Smooth muscle cell of the brain vasculature (primary cell): ENCODE measurements around the gene FABP6.

Experiments
- DNase-seq: peaks from one replicate; pipeline ENCODE4 v3.0.0-alpha.2; 2012; ENCODE audit warnings: low read depth, low spot score

FABP6 gene

DNA sequence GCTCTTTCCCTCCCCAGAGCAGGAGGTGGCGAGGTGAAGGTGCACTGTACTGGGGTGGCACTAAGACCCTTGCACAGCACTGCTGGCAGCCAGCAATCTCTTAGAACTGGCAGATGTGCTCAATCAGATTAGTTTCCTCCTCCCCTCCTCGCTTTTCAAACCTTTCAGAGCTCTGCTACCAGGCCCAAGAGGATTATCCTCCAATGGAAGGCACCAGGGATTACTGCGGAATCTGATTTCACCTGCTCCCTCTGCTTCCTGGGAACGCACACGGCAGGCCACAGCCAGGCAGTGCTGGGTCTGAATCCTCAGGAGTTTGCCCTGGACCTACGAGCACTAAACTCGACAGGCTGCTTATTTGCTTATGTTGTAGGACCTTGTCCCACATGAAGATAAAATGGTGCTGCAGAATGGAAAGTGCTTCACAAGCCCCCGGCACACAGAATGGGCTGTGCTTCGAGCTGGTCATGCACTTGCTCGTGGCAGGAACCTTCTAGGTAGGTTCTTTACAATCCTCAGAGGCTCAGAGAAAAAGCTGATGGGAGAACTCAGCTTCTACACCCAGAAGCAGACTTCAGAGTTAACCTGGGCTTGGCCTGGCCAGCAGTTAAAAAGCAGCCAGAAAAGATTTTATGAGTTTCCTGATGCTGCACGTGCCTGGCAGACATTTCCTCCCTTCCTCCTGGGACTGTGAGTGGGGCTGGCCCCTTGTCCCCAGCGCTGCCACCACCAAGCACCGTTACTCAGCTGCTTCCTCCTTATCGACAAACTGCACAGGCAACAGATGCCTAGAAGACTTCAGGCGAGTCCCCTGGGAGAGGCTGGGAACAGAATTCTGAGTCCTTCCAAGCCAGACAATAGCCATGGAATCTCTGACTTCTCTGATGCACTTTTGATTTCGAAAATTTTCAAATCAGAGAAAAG is 33.1 kb downstream of the FABP6 start:
- DNase-seq = no peak

DNA sequence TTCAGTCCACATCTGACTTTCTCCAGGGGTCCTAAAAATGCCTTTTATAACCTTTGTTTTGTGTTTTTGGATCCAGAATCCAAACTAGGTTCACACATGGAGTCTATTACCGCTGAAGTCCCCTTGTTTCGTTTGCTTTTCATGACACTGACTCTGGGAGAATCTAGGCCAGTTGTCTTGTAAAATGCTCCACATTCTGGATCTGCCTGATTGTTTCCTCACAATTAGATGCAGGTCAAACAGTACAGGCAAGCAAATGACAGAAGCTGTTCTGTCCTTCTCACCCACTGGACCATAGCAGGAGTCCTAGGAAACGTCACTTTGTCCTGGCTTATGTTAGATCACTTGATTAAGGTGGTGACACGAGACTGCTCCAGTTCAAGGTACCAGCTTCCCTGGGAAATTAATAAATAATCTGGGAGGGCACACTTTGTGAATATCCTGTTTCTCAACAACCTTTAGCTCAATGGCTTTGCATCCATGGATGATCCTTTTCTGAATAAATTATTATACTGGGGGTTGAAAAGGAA is 34.1 kb downstream of the FABP6 start:
- no peak for DNase-seq

DNA sequence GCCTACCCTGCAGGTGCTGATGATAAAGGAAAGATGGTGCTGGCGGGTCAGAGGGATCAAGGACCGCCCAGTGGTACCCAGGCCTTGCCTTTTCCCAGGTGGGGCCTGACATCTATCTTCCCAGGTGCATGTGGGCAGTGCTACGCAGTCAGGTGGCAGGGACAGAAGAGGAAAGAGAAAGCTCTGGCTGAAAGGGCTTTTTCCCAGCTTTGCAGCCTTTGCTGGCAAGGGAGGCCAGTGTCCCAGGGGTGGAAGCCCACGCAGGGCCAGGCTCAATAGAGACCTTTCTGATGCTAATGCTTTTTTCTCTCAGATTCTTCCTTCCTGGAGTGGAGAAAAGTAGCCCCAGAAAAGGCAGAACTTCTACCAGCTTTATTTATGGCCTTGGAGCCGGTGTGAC is 36.7 kb downstream of the FABP6 start:
- DNase-seq = no peak

DNA sequence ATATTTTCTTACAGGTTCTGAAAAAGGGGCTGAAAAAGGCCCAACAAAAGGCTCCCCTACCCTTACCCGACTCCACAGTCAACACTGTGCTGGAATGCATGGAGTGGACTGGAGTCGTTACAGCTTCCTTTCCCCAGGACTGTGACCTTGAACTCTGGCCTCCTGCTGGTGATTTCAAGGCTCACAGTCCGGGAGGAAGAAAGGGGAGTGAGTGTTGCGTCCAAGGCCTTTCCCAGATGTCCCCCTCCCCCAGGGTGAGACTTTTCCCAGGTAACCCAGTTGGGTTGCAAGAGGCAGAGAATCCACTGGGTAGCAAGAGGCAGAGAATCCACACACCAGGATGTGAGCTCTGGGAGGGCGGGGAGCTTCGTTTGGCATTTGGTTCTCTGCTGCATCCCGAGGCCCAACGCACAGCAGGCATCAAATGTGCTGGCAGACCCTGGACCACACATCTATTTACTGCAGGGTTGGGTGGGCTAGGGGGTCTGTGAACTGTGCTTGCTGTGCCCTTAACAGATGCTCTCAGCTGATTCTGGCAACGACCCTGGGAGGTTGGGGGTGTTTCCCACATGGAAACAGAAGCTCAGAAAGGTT is 37.5 kb downstream of the FABP6 start:
- no peak for DNase-seq

DNA sequence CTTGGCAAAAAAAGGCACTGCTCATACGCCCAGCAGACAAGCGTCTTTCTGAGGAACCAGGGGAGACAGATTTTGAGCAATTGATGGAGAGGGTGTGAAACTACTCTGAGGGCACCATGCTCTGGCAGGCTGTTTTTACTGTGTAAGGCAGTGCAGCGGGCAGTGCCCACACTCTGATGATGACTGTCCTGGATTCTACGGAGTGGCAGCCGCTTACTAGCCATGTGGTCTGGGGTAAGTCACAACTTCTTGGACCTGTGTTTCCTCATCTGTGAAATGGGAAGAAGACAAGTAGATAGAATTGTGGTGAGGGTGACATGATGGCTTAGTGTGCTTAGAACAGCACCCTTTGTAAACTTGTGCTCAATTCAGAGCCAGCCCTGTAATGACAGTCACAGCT is 38.8 kb downstream of the FABP6 start:
- DNase-seq = no peak

DNA sequence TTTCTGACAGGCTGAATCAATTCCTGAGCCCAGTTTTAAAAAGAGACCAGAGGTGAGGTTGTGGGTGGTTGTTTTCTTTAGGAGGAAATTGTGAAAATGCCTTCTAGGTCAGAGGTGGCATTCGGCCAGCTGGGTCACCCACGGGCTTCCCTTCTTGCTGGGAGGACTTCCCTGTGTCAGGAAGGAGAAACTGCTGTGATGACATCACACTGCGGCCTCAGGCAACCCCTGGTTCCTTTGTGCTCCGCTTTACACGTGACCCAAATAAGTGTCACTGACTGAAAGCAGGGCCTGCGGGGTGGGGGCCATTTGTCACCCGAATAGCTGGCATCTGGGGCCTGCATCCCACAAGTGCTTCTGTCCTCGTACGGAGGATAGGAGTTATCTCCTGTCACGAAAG is 39.7 kb downstream of the FABP6 start:
- DNase-seq = peak; percentile 26

DNA sequence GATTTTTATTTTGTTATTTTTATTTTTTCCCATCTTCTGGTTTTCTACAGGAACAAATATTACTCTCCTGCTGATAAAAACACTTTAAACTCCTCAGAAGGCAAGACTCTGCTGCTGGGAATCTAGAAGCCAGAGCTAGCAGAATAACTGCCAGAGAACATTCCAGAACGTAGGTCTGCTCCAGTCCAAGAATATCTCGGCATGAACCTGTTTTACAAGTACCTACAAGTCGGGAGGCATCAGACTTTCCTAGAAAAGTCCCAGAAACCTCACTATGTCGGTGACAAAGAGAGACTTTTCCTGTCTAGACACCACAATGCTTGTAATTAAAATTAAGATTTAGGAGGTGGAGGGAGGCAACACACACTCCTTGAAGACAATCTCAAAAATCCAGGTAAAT is 41.4 kb downstream of the FABP6 start:
- no peak for DNase-seq

DNA sequence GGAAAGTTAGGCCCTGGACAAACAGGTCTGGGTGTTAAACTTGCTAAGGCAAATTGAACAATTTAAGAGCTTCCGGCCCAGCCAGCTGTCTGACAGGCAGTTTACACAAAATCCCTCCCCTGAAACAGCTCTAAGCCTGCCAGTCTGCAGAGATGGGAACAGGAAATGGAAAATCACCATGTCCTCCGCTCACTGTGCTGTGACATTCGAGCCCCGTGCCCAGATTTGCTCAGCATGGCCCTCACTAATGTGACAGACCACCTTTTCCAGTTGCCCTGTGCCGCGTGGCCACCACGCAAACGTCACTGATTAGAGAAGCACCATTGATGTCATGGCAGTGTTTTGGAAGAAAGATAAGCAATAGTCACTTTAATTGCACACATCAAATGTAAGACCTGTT is 42.1 kb downstream of the FABP6 start:
- no peak for DNase-seq

DNA sequence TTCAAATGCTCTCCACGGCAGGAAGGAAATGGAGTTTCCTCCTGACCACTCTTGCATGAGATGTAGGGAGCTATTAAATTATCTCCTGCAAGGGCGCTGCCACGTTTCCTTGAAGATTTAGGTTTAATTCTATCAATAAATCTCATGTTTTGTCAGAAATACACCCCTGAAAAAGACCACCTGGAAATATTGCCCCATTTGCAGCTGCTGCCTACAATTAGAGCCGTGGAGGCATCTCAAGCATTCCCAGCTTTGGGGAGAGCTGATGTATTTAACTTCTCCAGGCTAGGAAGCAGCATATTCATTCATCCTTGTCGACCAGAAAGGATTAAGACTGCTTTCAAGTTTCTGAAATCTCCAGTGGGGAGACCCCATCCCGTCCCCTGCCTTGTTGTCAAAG is 42.5 kb downstream of the FABP6 start:
- DNase-seq = no peak

DNA sequence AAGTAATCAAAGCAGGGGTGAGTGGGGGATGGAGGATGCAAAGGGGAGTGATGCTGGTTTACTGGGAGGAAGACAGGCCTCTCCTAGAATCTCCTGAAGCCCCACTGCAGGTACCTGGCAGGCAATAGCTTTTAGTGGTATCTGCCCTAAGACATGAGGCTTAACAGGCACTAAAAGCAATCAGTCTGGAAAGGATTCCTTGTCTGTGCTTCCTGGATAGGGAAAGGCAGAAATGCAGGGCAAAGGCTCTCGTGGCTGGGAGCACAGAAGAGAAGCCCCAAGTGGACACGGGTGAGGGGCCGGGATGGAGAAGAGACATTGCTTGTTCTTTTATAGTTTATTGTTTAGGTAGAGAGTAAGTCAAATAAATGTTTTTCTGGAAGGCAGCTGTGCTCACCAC is 43.0 kb downstream of the FABP6 start:
- DNase-seq = no peak

DNA sequence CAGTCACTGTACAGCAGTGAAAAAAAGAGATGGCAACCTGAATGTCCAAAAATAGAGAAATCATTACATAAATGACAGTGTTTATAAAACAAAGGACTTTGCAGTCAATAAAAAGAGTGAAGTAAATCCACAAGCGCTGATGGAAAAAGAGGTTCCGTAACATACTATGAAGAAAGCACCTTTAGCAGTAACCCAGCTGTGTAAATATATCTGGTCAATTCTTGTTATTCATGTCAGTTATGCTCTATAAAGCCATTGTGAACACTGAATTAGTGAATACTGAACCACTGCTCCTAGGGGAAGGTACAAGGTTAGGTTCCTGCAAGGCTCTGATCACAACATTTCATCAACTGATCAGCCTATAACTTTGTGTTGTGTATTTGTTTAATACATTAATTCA is 43.6 kb downstream of the FABP6 start:
- no peak for DNase-seq

DNA sequence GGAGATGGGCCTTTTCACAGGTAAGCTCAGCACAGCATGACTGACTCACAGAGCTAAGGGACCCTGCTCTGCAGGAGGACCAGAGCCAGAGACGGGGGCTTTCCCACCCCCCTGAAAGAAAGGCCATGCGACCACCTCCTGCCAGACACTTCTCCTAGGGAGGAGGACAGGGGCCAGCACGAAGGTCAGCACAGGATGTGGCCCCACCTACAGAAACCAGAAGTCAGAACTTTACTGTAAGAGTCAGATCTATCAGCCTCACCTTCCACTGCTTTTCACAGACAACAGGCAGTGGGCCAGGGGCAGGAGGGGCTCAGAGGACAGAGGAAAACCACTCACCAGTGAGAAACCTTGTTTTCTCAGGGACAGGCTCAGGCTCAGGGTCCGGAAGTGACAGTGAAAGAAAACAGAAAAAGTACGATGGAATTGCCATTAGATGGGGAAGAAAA is 45.2 kb downstream of the FABP6 start:
- no peak for DNase-seq

DNA sequence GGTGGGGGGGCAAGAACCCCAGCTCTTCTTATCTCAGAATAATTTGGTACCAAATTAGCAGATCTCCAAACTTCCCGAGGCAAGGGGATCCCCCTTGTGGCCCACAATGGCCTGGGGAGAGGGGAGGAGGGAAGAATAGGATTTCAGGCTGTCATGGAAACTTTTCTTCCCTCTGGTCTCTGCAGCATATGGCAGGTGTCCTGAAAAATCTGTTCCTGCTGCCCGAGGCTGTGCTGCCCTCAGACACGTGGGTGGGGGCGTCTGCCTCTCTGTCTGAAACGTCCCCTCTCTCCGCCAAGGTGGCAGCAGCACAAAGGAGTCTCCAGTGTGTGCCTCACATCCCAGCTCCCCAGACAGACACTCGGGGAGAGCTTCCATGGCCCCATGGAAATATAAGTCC is 49.0 kb downstream of the FABP6 start:
- no peak for DNase-seq

DNA sequence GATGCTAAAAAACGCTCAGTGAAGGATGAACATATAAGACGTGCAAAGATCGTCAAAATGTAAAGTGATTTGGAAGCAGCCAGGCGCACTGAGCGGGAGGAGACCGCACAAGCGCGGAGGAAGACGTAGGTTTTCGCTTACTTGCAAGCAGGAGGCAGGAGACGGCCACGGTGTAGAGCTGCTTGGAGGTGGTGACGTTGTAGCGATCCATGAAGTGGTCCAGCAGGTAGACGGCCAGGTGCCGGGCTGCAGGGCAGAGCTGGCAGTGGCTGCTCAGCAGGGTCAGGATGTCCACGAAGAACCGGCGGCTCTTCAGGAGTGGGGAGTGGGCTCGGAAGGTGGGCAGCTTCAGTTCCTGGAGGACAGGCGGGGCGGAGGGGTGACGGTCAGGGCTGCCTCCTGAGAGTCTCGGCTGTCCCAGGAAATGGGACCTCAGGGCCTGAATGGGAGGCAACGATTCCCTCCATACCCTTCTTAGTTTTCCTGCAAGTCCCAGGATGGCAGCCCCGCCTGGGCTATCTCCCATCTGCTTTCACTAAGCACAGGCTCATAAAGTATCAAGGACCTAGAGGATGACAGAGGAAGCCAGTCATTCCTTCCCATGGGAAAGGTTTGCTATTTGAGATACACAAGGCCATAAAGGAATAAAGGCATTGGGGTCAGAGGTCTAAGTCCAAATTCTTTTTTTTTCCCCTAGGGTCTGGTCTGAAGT is 51.2 kb downstream of the FABP6 start:
- no peak for DNase-seq

DNA sequence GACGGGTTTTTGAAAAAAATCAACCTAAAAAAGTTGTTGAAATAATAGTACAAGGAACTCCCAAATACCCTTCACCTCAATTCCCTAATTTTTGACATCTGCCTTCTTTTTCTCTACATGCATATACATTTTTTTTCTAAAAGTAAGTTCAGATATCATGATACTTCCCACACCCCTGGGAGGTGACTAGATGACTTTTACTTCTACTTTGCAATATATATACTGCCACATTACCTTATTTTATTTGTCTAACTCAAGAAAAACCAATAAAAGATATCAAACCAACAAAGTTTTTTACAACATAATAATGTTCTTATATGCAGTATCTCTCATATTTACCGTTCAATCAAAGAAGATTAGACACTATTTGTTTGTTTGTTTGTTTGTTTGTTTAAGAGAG is 52.0 kb downstream of the FABP6 start:
- DNase-seq = no peak

DNA sequence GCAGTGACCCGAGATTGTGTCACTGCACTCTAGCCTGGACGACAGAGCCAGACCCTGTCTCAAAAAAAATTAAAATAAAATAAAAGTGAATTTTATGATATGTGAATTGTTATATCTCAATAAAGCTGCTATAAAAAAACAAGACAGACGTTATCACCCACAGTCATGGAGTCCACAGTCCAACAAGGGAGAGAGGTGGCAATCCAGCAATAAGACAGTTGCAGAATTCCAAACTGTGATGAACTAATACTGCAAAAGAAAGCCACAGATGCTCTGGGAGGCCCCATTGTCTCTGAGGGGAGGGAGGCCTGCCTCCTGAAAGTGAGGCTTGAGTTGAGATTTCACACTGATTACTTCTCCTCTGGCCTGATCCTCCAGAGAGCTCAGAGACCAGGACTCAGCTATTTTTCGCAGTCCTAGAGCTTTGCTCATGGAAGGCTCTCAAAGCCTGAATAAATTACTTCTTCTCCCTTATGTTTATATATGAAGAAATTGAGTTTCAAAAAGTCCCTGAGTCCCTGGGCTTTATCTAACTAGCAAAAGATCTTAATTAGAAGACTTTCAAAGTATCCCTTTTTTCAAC is 55.1 kb downstream of the FABP6 start:
- no peak for DNase-seq

DNA sequence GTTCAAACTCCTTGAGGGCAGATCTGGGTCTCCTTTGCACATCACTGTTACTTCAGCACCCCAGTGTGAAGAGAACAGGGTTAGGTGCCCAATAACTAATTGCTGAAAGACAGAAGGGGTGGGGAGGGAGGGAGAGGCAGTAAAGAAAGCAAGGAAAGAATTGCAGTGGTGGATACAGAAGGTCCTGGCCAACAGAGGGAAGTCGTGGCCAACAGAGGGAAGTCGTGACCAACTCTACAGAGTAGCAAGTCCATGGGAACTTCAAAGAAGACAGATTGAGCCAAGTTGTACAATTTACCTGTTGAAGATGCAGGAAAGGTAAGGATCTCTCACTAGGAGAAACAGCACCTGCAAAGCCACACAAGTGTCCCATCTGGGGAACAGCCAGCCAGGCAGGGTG is 56.0 kb downstream of the FABP6 start:
- DNase-seq = no peak

DNA sequence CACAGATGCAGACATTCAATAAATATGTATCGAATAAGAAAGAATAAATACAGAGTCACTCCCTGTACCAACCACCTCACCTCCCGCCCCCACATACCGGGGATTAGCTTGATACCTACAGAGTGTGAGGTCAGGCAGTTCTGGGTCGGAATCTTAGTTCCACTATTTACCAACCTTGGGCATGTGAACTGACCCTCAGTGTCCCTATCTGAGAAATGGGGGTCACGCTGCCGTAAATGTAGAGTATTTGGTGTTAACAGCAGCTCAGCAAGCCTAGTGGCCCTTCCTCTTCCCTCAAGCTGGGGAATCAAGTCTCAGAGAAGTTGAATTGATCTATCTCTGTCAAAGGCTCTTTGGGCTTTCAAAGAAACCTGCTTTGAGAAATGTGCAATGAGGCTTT is 57.6 kb downstream of the FABP6 start:
- no peak for DNase-seq

DNA sequence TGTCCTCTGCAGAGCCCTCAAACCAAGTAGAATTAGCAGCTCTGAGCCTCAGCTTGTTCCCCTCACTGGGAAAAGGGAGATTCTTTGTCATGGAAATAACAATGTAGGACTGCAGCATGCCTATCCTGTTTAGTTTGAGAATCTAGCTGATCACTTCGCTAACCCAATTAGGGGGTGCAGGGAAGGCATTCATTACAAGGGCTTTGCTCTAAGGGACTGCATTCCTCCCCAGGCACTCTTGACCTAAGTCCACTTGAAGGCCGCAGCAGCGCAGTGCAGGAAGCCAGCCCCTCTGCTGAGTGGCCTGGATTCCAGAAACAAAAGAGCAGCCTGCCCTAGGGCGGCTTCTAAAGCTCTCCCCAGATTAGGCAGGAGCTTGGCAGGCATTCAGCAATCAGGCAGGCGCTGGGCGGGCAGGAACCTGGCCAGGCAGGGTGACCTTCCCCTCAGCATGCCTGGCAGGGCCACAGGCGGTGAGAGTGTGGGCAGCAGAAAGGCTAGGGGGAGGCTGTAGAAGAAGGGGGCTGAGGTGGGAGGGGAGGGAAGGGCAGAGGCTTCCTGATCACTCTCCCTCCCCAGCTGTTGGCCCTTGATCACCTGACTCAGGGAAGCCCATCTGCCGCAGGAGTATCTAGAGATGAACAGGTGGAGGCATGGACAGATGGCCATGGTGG is 58.2 kb downstream of the FABP6 start:
- no peak for DNase-seq
